Measurements from ENCODE around the gene RNF150.

Gene RNF150

GRCh38 chr4:140856621-140857062, 276.6 kb downstream of the RNF150 start:
- TF ChIP-seq FOXP2 (optimal IDR thresholded peaks at IDR 0.05; ENCODE audit: borderline replicate concordance, extremely low read depth, extremely low read length, insufficient read depth) = no peak
- TF ChIP-seq POLR2AphosphoS5 (IDR thresholded peaks at IDR 0.05; ENCODE audit: low read depth, low read length) = no peak
- TF ChIP-seq REST (IDR thresholded peaks at IDR 0.05; ENCODE audit: insufficient read depth in 1 of 2, low read depth in 2 of 2, low read length in 2 of 2) = no peak
- no peak for TF ChIP-seq SIN3A (IDR thresholded peaks at IDR 0.05; ENCODE audit: borderline replicate concordance, insufficient read depth, low read length)
- no peak for TF ChIP-seq TAF1 (IDR thresholded peaks at IDR 0.05; ENCODE audit: borderline replicate concordance, insufficient read depth, low read length)

- TF ChIP-seq REST (IDR thresholded peaks at IDR 0.05; ENCODE audit: insufficient read depth in 1 of 2, low read depth in 2 of 2, low read length in 2 of 2) (no peak), FOXP2 (optimal IDR thresholded peaks at IDR 0.05; ENCODE audit: borderline replicate concordance, extremely low read depth, extremely low read length, insufficient read depth) (no peak), TAF1 (IDR thresholded peaks at IDR 0.05; ENCODE audit: borderline replicate concordance, insufficient read depth, low read length) (no peak), SIN3A (IDR thresholded peaks at IDR 0.05; ENCODE audit: borderline replicate concordance, insufficient read depth, low read length) (no peak), POLR2AphosphoS5 (IDR thresholded peaks at IDR 0.05; ENCODE audit: low read depth, low read length) (no peak)
Measured at GRCh38 chr4:140854168-140854567, 279.1 kb downstream of the RNF150 start.

- TF ChIP-seq POLR2AphosphoS5 (IDR thresholded peaks at IDR 0.05; ENCODE audit: low read depth, low read length) = no peak
- no peak for TF ChIP-seq TAF1 (IDR thresholded peaks at IDR 0.05; ENCODE audit: borderline replicate concordance, insufficient read depth, low read length)
- no peak for TF ChIP-seq REST (IDR thresholded peaks at IDR 0.05; ENCODE audit: insufficient read depth in 1 of 2, low read depth in 2 of 2, low read length in 2 of 2)
- no peak for TF ChIP-seq FOXP2 (optimal IDR thresholded peaks at IDR 0.05; ENCODE audit: borderline replicate concordance, extremely low read depth, extremely low read length, insufficient read depth)
- TF ChIP-seq SIN3A (IDR thresholded peaks at IDR 0.05; ENCODE audit: borderline replicate concordance, insufficient read depth, low read length) = no peak
Measured at GRCh38 chr4:140851804-140852203, 281.5 kb downstream of the RNF150 start.

- TF ChIP-seq TAF1 (IDR thresholded peaks at IDR 0.05; ENCODE audit: borderline replicate concordance, insufficient read depth, low read length) (no peak), SIN3A (IDR thresholded peaks at IDR 0.05; ENCODE audit: borderline replicate concordance, insufficient read depth, low read length) (no peak), REST (IDR thresholded peaks at IDR 0.05; ENCODE audit: insufficient read depth in 1 of 2, low read depth in 2 of 2, low read length in 2 of 2) (no peak), FOXP2 (optimal IDR thresholded peaks at IDR 0.05; ENCODE audit: borderline replicate concordance, extremely low read depth, extremely low read length, insufficient read depth) (no peak), POLR2AphosphoS5 (IDR thresholded peaks at IDR 0.05; ENCODE audit: low read depth, low read length) (no peak)
Measured at GRCh38 chr4:140851032-140851636, 282.1 kb downstream of the RNF150 start.
